Naive thymus-derived CD4-positive, alpha-beta T cell (primary cell): ENCODE measurements around the gene SDF2. TPM values are rescaled to one million over a fixed set of nuclear protein-coding genes. Genes with fewer than 3 reads are reported as not detected.

Experiments used
- ATAC-seq: fragments of 150-1000 bp; cut with Tn5 transposase; 2 replicates; pipeline ENCODE4 v1.10.0; 2021; ENCODE audit warnings: mild to moderate bottlenecking, moderate library complexity
- CTCF ChIA-PET: fragments of 350-600 bp; sonication (Branson Sonifier 250); formaldehyde crosslinking; loops from one replicate; lab custom pipeline; 2021; ENCODE audit warnings: antibody characterized with exemption; lab: Charles Lee
- POLR2A ChIA-PET: fragments of 350-600 bp; sonication (Branson Sonifier 250); formaldehyde crosslinking; loops from one replicate; lab custom pipeline; 2021; ENCODE audit warnings: antibody characterized with exemption, inconsistent platforms; lab: Charles Lee
- DNase-seq, 9 donors: peaks; one replicate each; pipeline versions ENCODE4 v3.0.0 to v3.0.0-alpha.2; 2020 to 2022; ENCODE audit warnings: mixed read lengths in 1 of 9
- H3K27ac ChIP-seq: one replicate; pipeline ENCODE4 v1.7.0; 2013; ENCODE audit warnings: mild to moderate bottlenecking, low read depth, low read length, moderate library complexity
- H3K27me3 ChIP-seq, 2 donors: one replicate each; pipeline ENCODE4 v1.7.0; 2013; ENCODE audit warnings: low read length in 2 of 2, mild to moderate bottlenecking in 2 of 2, moderate library complexity in 2 of 2; ENCODE audit not compliant: control insufficient read depth in 2 of 2, insufficient read depth in 2 of 2
- H3K36me3 ChIP-seq, 3 experiments: 1 replicate in 2 of 3; 2 replicates in 1 of 3; pipeline ENCODE4 v1.7.0; 2013; ENCODE audit warnings: low read length in 3 of 3, mild to moderate bottlenecking in 3 of 3, moderate library complexity in 1 of 3; ENCODE audit not compliant: insufficient read depth in 3 of 3, control insufficient read depth in 2 of 3
- H3K4me1 ChIP-seq, 2 donors: one replicate each; pipeline ENCODE4 v1.7.0; 2013; ENCODE audit warnings: low read length in 2 of 2, mild to moderate bottlenecking in 2 of 2, moderate library complexity in 1 of 2; ENCODE audit not compliant: control insufficient read depth in 2 of 2, insufficient read depth in 2 of 2
- H3K4me3 ChIP-seq: 2 replicates; pipeline ENCODE4 v1.7.0; 2013; ENCODE audit warnings: mild to moderate bottlenecking, low read length
- H3K9me3 ChIP-seq, 3 experiments: 1 replicate in 2 of 3; 2 replicates in 1 of 3; pipeline ENCODE4 v1.7.0; 2013; ENCODE audit warnings: low read length in 3 of 3; ENCODE audit not compliant: control insufficient read depth in 2 of 3
- H3K27ac Mint-ChIP-seq, 9 donors: one replicate each; pipeline ENCODE4 v1.8.0; 2020 to 2022; ENCODE audit warnings: mixed read lengths in 9 of 9, mild to moderate bottlenecking in 8 of 9, moderate library complexity in 5 of 9, inconsistent platforms in 2 of 9
- H3K27me3 Mint-ChIP-seq, 5 donors: one replicate each; pipeline ENCODE4 v1.8.0; 2021 to 2022; ENCODE audit warnings: mixed read lengths in 5 of 5, mild to moderate bottlenecking in 1 of 5
- H3K36me3 Mint-ChIP-seq, 5 donors: one replicate each; pipeline ENCODE4 v1.8.0; 2020 to 2022; ENCODE audit warnings: mixed read lengths in 5 of 5, mild to moderate bottlenecking in 3 of 5, inconsistent platforms in 1 of 5
- H3K4me1 Mint-ChIP-seq, 7 donors: one replicate each; pipeline ENCODE4 v1.8.0; 2020 to 2022; ENCODE audit warnings: mixed read lengths in 7 of 7, mild to moderate bottlenecking in 3 of 7, inconsistent platforms in 1 of 7
- H3K4me3 Mint-ChIP-seq, 10 donors: one replicate each; pipeline ENCODE4 v1.8.0; 2020 to 2022; ENCODE audit warnings: mild to moderate bottlenecking in 10 of 10, mixed read lengths in 10 of 10, moderate library complexity in 6 of 10, inconsistent platforms in 2 of 10
- H3K9me3 Mint-ChIP-seq, 11 donors: one replicate each; pipeline ENCODE4 v1.8.0; 2020 to 2022; ENCODE audit warnings: mixed read lengths in 11 of 11, mild to moderate bottlenecking in 4 of 11, inconsistent platforms in 1 of 11, moderate library complexity in 1 of 11
- intact Hi-C, 2 donors: fragments of 100-400 bp; cut with micrococcal nuclease; formaldehyde crosslinking; loops; one replicate each; pipeline ENCODE4 v1.15.1; 2023
- polyA plus RNA-seq, 2 donors: library from polyadenylated mRNA; unstranded; fragments of 300-500 nt; fragmentation: Illumina TruSeq; gene quantifications; one replicate each; pipeline ENCODE4 v1.2.3, GENCODE V29; 2021
- total RNA-seq, 6 experiments: library from RNA in 5 of 6; stranded (reverse) in 5 of 6; gene quantifications; 1 replicate in 5 of 6; 2 replicates in 1 of 6; pipeline ENCODE4 v1.2.3 and lab custom pipeline; 2021 to 2026

Gene SDF2
- total and polyA plus RNA-seq, 7 experiments from 2014 or later, result 28.6 to 85.2 (median 47.3) TPM

- Histone ChIP-seq H3K4me1 (no peaks in the 10 kb centered on the region), H3K9me3 (no peaks in the 10 kb centered on the region), H3K27me3 (no peaks in the 10 kb centered on the region), H3K27ac (no peak overlapping the region), H3K36me3 (peaks cover 45 to 88% (median 52%) of the 10 kb centered on the region in 3 experiments), H3K4me3 (no peak overlapping the region)
- POLR2A ChIA-PET, result interaction anchor here (0.7 kb wide), 1 partner anchor 117 kb away, joined by 3 read pairs; the partner anchor contains the start of gene PIGS
- Mint-ChIP-seq H3K27ac (peak overlapping the region in 1 of 9 donors; percentile 29), H3K27me3 (no peaks in the 10 kb centered on the region), H3K4me3 (no peak overlapping the region), H3K4me1 (no peaks in the 10 kb centered on the region), H3K9me3 (no peaks in the 10 kb centered on the region), H3K36me3 (peaks cover 21 to 62% (median 40%) of the 10 kb centered on the region in 5 donors)
- intact Hi-C loops, result no loop called here
- DNase-seq (no peak), ATAC-seq (no peak)
- CTCF ChIA-PET, result no interaction called here
Observed at GRCh38 chr17:28688481-28688880, 26.8 kb upstream of the SDF2 start.

DNA sequence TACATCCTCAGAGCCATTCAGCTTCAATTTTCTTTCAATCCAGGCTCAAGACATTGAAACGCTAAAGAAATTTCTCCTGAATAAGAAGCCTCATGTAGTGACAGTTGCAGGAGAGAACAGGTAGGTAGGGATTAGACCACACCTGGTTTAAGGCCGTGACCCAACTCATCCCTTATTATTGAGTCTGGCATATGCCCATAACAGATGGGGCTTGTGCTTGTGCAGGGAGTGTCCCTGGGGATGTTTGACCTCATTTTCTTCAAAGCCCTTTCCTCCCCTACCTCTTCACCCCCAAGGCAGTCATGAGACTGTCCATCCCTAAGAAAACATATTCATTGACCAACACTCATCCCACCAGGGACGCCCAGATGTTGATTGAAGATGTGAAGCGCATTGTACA, 24.6 kb upstream of the SDF2 start:
- H3K36me3 Mint-ChIP-seq, result peaks cover 26 to 78% (median 45%) of the 10 kb centered on the region in 5 donors

GRCh38 chr17:28685366-28685765, 23.7 kb upstream of the SDF2 start:
- intact Hi-C loops, result no loop called here
- no peak overlapping the region for H3K27ac Mint-ChIP-seq
- H3K27ac ChIP-seq, result no peak overlapping the region
- H3K27me3 ChIP-seq, result no peaks in the 10 kb centered on the region
- H3K4me3 ChIP-seq, result no peak overlapping the region
- peaks cover 26 to 79% (median 43%) of the 10 kb centered on the region in 5 donors for H3K36me3 Mint-ChIP-seq
- no peaks in the 10 kb centered on the region for H3K9me3 Mint-ChIP-seq
- POLR2A ChIA-PET, result no interaction called here
- H3K27me3 Mint-ChIP-seq, result no peaks in the 10 kb centered on the region
- DNase-seq, result no peak
- no peaks in the 10 kb centered on the region for H3K4me1 ChIP-seq
- no peaks in the 10 kb centered on the region for H3K9me3 ChIP-seq
- ATAC-seq, result no peak
- peaks cover 59 to 98% (median 60%) of the 10 kb centered on the region in 3 experiments for H3K36me3 ChIP-seq
- H3K4me1 Mint-ChIP-seq, result no peaks in the 10 kb centered on the region
- no peak overlapping the region for H3K4me3 Mint-ChIP-seq
- CTCF ChIA-PET, result no interaction called here

More for the DNA sequence above, 24.6 kb upstream of the SDF2 start:
- Mint-ChIP-seq H3K27me3 (no peaks in the 10 kb centered on the region), H3K4me1 (no peaks in the 10 kb centered on the region), H3K9me3 (no peaks in the 10 kb centered on the region), H3K27ac (no peak overlapping the region), H3K4me3 (no peak overlapping the region)
- POLR2A ChIA-PET, result no interaction called here
- no peak overlapping the region for H3K4me3 ChIP-seq
- H3K27ac ChIP-seq, result no peak overlapping the region
- no peak for ATAC-seq
- no peaks in the 10 kb centered on the region for H3K4me1 ChIP-seq
- no peak for DNase-seq
- intact Hi-C loops, result no loop called here
- CTCF ChIA-PET, result interaction anchor here (0.6 kb wide), 1 partner anchor 45 kb away, joined by 7 read pairs; no protein-coding TSS in a partner anchor
- no peaks in the 10 kb centered on the region for H3K27me3 ChIP-seq
- peaks cover 54 to 98% (median 58%) of the 10 kb centered on the region in 3 experiments for H3K36me3 ChIP-seq
- H3K9me3 ChIP-seq, result no peaks in the 10 kb centered on the region

DNA sequence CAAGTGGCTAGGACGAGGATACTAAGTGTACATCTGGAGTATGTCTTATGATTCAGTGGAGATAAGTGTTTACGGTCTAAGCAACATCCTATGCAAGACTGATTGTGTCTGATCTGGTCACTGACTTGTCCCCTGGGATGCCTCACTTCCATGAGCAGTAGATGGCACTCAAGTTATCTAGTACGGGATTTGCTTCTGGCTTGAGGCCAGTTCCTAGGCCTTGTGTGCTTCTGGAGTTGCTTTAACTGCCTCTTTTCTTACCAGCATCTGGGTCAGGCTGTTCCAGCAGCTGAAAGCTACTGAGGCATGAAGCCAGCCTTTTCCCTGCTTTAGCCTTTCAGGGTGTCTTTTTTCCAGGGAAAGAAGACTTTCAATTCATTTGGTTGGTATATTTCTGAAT, 23.3 kb upstream of the SDF2 start:
- Mint-ChIP-seq H3K4me1 (no peaks in the 10 kb centered on the region), H3K9me3 (no peaks in the 10 kb centered on the region), H3K27ac (peak overlapping the region in 1 of 9 donors; percentile 77), H3K27me3 (no peaks in the 10 kb centered on the region), H3K4me3 (no peak overlapping the region), H3K36me3 (peaks cover 26 to 75% (median 41%) of the 10 kb centered on the region in 5 donors)
- H3K27ac ChIP-seq, result no peak overlapping the region
- ATAC-seq (no peak), DNase-seq (no peak)
- H3K27me3 ChIP-seq, result no peaks in the 10 kb centered on the region
- intact Hi-C loops, result no loop called here
- no peaks in the 10 kb centered on the region for H3K9me3 ChIP-seq
- ChIA-PET CTCF (no interaction called here), POLR2A (no interaction called here)
- peaks cover 55 to 95% (median 58%) of the 10 kb centered on the region in 3 experiments for H3K36me3 ChIP-seq
- no peak overlapping the region for H3K4me3 ChIP-seq
- H3K4me1 ChIP-seq, result no peaks in the 10 kb centered on the region

DNA sequence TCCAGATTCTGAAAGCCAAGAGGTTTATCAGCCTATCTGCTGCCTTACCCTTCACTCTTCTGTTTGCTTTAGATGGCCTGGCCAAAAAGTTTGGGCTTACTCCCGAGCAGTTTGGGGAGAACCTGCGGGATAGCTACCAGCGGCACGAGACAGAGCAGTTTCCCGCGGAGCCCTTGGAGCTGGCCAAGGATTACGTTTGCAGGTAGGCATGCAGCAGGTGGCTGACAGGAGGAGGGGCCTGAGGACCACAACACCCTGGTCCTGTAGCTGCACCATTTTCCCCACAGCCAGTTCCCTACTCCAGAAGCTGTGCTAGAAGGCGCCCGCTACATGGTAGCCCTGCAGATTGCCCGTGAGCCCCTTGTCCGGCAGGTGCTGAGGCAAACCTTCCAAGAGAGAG, 20.9 kb upstream of the SDF2 start:
- Mint-ChIP-seq H3K27ac (peak overlapping the region in 2 of 9 donors; percentile 17 to 41), H3K4me1 (no peaks in the 10 kb centered on the region), H3K9me3 (no peaks in the 10 kb centered on the region), H3K36me3 (peaks cover 21 to 68% (median 26%) of the 10 kb centered on the region in 5 donors), H3K27me3 (no peaks in the 10 kb centered on the region), H3K4me3 (no peak overlapping the region)
- ChIA-PET POLR2A (no interaction called here), CTCF (no interaction called here)
- ATAC-seq, result no peak
- DNase-seq, result no peak
- Histone ChIP-seq H3K36me3 (peaks cover 48 to 91% (median 53%) of the 10 kb centered on the region in 3 experiments), H3K9me3 (no peaks in the 10 kb centered on the region), H3K27me3 (no peaks in the 10 kb centered on the region), H3K4me3 (no peak overlapping the region), H3K27ac (no peak overlapping the region), H3K4me1 (no peaks in the 10 kb centered on the region)
- intact Hi-C loops, result no loop called here

DNA sequence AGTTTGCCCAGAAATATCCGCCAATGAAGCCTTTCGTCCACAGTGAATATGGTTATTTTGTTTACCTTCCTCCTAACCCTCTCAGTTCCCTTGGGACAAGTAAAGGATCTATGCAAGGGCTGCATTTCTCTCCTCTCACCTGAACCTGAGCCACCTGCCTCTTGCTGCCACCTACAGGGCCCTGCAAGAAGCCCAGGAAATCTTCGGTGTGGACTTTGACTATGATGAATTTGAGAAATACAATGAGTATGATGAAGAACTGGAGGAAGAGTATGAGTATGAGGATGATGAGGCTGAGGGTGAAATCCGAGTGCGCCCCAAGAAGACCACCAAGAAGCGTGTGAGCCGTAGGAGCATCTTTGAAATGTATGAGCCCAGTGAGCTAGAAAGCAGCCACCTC, 14.3 kb upstream of the SDF2 start:
- POLR2A ChIA-PET, result interaction anchor here (1.0 to 1.6 kb wide), 4 partner anchors 15 to 31 kb away, joined by 3 to 8 read pairs (median 6); partner anchors contain the start of genes BLTP2, SDF2 and SUPT6H
- intact Hi-C loops, result loop anchor here (1.0 kb wide), 1 partner anchor 29 kb away; no protein-coding TSS in a partner anchor

More for the DNA sequence above, 14.3 kb upstream of the SDF2 start:
- H3K36me3 ChIP-seq, result peaks cover 50 to 93% (median 63%) of the 10 kb centered on the region in 3 experiments
- no peaks in the 10 kb centered on the region for H3K9me3 ChIP-seq
- no peak overlapping the region for H3K27ac ChIP-seq
- H3K4me3 Mint-ChIP-seq, result no peak overlapping the region
- no peaks in the 10 kb centered on the region for H3K27me3 Mint-ChIP-seq
- ATAC-seq, result peak; percentile 44
- H3K36me3 Mint-ChIP-seq, result peaks cover 20 to 66% (median 30%) of the 10 kb centered on the region in 5 donors
- no peaks in the 10 kb centered on the region for H3K4me1 ChIP-seq
- H3K4me3 ChIP-seq, result no peak overlapping the region
- no peaks in the 10 kb centered on the region for H3K27me3 ChIP-seq
- no peaks in the 10 kb centered on the region for H3K9me3 Mint-ChIP-seq
- CTCF ChIA-PET, result interaction anchor here (0.8 to 1.4 kb wide), 3 partner anchors 32 to 181 kb away, joined by 3 to 4 read pairs (median 3); no protein-coding TSS in a partner anchor
- peak overlapping the region in 2 of 9 donors; percentile 31 to 39 for H3K27ac Mint-ChIP-seq
- peaks cover 0 to 5% (median 0%) of the 10 kb centered on the region in 7 donors for H3K4me1 Mint-ChIP-seq
- no peak for DNase-seq
